Smooth muscle cell (in vitro differentiated cells): ENCODE data around the gene LENG1. TPM values are rescaled to one million over a fixed set of nuclear protein-coding genes. Genes with fewer than 3 reads are reported as not detected.

Source experiments
- DNase-seq: peaks from one replicate; lab custom pipeline; 2025; ENCODE audit not compliant: unreplicated experiment; lab: John Stamatoyannopoulos, UW
- H2AFZ ChIP-seq: fragments of 200-600 bp; sonication (generic); 2 replicates; pipeline ENCODE4 v1.6.0; 2016; ENCODE audit warnings: antibody characterized with exemption, low read depth, mild to moderate bottlenecking
- H3F3A ChIP-seq: fragments of 200-600 bp; sonication (generic); 2 replicates; pipeline ENCODE4 v1.6.0; 2017; ENCODE audit warnings: antibody characterized with exemption, low read depth
- H3K27ac ChIP-seq: fragments of 200-600 bp; sonication (generic); 2 replicates; pipeline ENCODE4 v1.5.1; 2016; ENCODE audit warnings: low read depth, mild to moderate bottlenecking
- H3K27me3 ChIP-seq: fragments of 200-600 bp; sonication (generic); 2 replicates; pipeline ENCODE4 v1.6.1; 2016; ENCODE audit warnings: low read depth, mild to moderate bottlenecking
- H3K36me3 ChIP-seq: fragments of 200-600 bp; sonication (generic); 2 replicates; pipeline ENCODE4 v1.5.1; 2016; ENCODE audit warnings: low read depth
- H3K4me1 ChIP-seq: fragments of 200-600 bp; sonication (generic); 2 replicates; pipeline ENCODE4 v1.5.1; 2016; ENCODE audit warnings: low read depth
- H3K4me2 ChIP-seq: fragments of 200-600 bp; sonication (generic); 2 replicates; pipeline ENCODE4 v1.6.0; 2016; ENCODE audit warnings: mild to moderate bottlenecking
- H3K4me3 ChIP-seq: fragments of 200-600 bp; sonication (generic); 2 replicates; pipeline ENCODE4 v1.5.1; 2016; ENCODE audit warnings: mild to moderate bottlenecking
- H3K79me2 ChIP-seq: fragments of 200-600 bp; sonication (generic); 2 replicates; pipeline ENCODE4 v1.6.0; 2016; ENCODE audit warnings: low read depth, mild to moderate bottlenecking
- H3K9ac ChIP-seq: fragments of 200-600 bp; sonication (generic); 2 replicates; pipeline ENCODE4 v1.6.0; 2016; ENCODE audit warnings: low read depth
- H3K9me3 ChIP-seq: fragments of 200-600 bp; sonication (generic); replicated peaks from 2 replicates; pipeline ENCODE4 v1.5.1; 2016; ENCODE audit warnings: low read depth
- H4K20me1 ChIP-seq: fragments of 200-600 bp; sonication (generic); 2 replicates; pipeline ENCODE4 v1.6.0; 2016; ENCODE audit warnings: low read depth
- CTCF ChIP-seq: fragments of 200-600 bp; sonication (generic); IDR thresholded peaks from 2 replicates; pipeline ENCODE4 v1.5.1; 2017; ENCODE audit warnings: borderline replicate concordance, mild to moderate bottlenecking, antibody characterized with exemption; ENCODE audit not compliant: insufficient read depth, poor library complexity, severe bottlenecking
- WGBS: methylation state at CpG from one replicate; pipeline ENCODE4 v1.1.7; 2016; ENCODE audit warnings: low lambda C conversion rate; 5-methylcytosine and 5-hydroxymethylcytosine counted together
- polyA plus RNA-seq: library from polyadenylated mRNA; unstranded; fragments of >200 nt; fragmentation: Nextera tagmentation; extraction: Ambion mirVana; gene quantifications from 2 replicates; pipeline ENCODE4 v1.2.1, GENCODE V29; 2016
- total RNA-seq: library from RNA; depleted of rRNA; stranded (reverse); fragments of >200 nt; gene quantifications from 2 replicates; pipeline ENCODE4 v1.2.3, GENCODE V29; 2014

LENG1 gene
- total and polyA plus RNA-seq, 2 experiments from 2014 or later = 10.9 to 14.1 TPM

GRCh38 chr19:54155694-54156093, 3.8 kb downstream of the LENG1 start:
- H3K4me2 ChIP-seq = no peak overlapping the region
- DNase-seq = no peak
- H3K36me3 ChIP-seq = no peaks in the 10 kb centered on the region
- no peak overlapping the region for H3K9ac ChIP-seq
- peaks cover 9% of the 10 kb centered on the region for H4K20me1 ChIP-seq
- H3K4me3 ChIP-seq = no peak overlapping the region
- no peaks in the 10 kb centered on the region for H3K9me3 ChIP-seq
- WGBS = 99% methylated on average over 19 of the region's 19 CpGs
- H2AFZ ChIP-seq = no peak overlapping the region
- TF ChIP-seq CTCF = no peak
- peaks cover 10% of the 10 kb centered on the region for H3K4me1 ChIP-seq
- H3K27me3 ChIP-seq = no peaks in the 10 kb centered on the region
- no peak overlapping the region for H3K27ac ChIP-seq
- H3F3A ChIP-seq = peaks cover 29% of the 10 kb centered on the region
- peaks cover 6% of the 10 kb centered on the region for H3K79me2 ChIP-seq

DNA sequence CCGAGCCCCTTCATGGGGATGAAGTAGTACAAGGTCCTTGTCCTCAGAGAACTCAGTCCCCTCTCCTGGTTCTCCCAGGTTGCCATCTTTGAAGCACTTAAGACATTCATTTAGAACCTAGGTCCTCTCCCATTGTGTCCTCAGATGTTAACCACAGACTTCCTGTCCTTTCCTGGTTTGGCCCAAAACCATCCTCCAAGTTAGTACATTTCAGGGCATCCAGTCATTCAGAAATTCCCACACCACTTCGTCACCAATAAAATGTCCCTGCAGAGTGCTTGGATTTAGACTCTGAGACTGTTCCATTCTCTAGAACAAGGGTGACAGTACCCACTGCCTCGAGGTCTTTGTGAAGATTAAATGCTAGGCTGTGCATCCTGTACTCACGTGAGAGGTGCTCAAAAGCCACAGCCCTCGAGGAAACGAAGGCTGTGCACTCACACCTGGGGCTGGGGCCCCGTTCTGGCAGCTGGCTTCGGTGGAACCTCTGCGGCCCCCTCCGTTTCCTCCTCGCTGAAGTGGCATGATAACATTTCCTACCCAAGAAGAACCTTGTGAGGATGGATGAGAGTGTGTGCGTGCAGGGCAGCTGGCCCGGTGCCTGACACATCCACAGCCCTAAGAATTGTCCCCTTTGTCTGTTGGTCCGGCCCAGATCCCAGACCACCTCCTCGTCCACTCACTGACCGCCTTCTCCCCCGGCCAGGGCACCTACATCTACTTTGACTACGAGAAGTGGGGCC, 4.7 kb downstream of the LENG1 start:
- Histone ChIP-seq H3K9ac (no peak overlapping the region), H3K4me1 (peaks cover 8% of the 10 kb centered on the region), H3K4me3 (no peak overlapping the region), H3K27me3 (no peaks in the 10 kb centered on the region), H3F3A (peaks cover 29% of the 10 kb centered on the region), H3K4me2 (no peak overlapping the region), H3K36me3 (no peaks in the 10 kb centered on the region), H3K9me3 (no peaks in the 10 kb centered on the region), H2AFZ (no peak overlapping the region), H4K20me1 (peaks cover 9% of the 10 kb centered on the region), H3K79me2 (peaks cover 6% of the 10 kb centered on the region), H3K27ac (no peak overlapping the region)
- DNase-seq = no peak
- TF ChIP-seq CTCF = no peak
- WGBS = 92% methylated on average over 18 of the region's 18 CpGs

DNA sequence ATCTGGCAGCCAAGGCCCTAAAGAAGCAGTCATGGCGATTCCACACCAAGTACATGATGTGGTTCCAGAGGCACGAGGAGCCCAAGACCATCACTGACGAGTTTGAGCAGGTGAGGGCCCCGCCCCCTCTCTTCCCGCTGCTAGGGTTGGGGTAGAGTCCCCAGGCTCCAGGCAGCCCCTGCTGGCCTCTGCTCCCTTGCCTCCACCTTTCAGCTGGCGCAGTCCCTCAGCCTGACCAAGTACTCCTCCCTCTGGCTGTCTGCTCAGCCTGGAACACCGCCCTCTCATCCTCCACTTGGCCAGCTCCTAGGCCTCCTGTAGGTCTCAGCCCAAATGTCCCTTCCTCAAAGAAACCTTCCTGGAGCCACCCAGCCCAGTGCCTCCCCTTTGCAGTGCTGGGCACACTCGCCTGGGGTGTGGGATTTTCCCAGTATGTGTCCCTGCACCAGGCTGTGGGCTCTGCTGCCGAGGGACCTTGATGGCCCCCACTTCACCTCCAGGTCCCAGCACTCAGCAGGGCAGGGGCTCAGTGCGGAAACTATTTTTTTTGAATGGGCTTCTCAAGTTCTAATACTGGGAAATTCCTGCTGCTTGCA, 5.7 kb downstream of the LENG1 start:
- H3K9me3 ChIP-seq = no peaks in the 10 kb centered on the region
- H3K4me1 ChIP-seq = peaks cover 6% of the 10 kb centered on the region
- peaks cover 29% of the 10 kb centered on the region for H3F3A ChIP-seq
- no peak overlapping the region for H3K4me3 ChIP-seq
- 96% methylated on average over 10 of the region's 10 CpGs for WGBS
- no peaks in the 10 kb centered on the region for H3K36me3 ChIP-seq
- no peak overlapping the region for H2AFZ ChIP-seq
- H3K27ac ChIP-seq = peak overlapping the region; percentile 4
- peaks cover 9% of the 10 kb centered on the region for H4K20me1 ChIP-seq
- H3K79me2 ChIP-seq = peaks cover 6% of the 10 kb centered on the region
- no peaks in the 10 kb centered on the region for H3K27me3 ChIP-seq
- no peak overlapping the region for H3K9ac ChIP-seq
- no peak overlapping the region for H3K4me2 ChIP-seq
- no peak for TF ChIP-seq CTCF
- no peak for DNase-seq
